H9 (cell line): ENCODE measurements around the gene TLE5. TPM values are rescaled to one million over a fixed set of nuclear protein-coding genes. Genes with fewer than 3 reads are reported as not detected.
A peak's percentile ranks its signal among the peaks of the same experiment; 100 is the strongest.

ENCODE experiments used
- DNase-seq: peaks from one replicate; pipeline ENCODE4 v3.0.0-alpha.2; 2017
- H2AFZ ChIP-seq: one replicate; pipeline ENCODE4 v1.6.1; 2013; ENCODE audit warnings: mild to moderate bottlenecking, low read length, control low read depth, moderate library complexity
- H2AK5ac ChIP-seq: 2 replicates; pipeline ENCODE4 v1.6.1; 2013; ENCODE audit warnings: low read length, control low read depth, mixed read lengths; ENCODE audit not compliant: insufficient read length
- H2BK120ac ChIP-seq: one replicate; pipeline ENCODE4 v1.6.1; 2013; ENCODE audit warnings: low read depth, mild to moderate bottlenecking, low read length, control low read depth, inconsistent platforms; ENCODE audit not compliant: poor library complexity, severe bottlenecking
- H2BK12ac ChIP-seq: 2 replicates; pipeline ENCODE4 v1.6.1; 2013; ENCODE audit warnings: low read length, control low read depth, mixed read lengths, low read depth; ENCODE audit not compliant: insufficient read length
- H2BK15ac ChIP-seq: 2 replicates; pipeline ENCODE4 v1.6.1; 2013; ENCODE audit warnings: low read depth, low read length, control low read depth
- H2BK20ac ChIP-seq: one replicate; pipeline ENCODE4 v1.6.1; 2013; ENCODE audit warnings: low read depth, mild to moderate bottlenecking, low read length, control low read depth, inconsistent platforms; ENCODE audit not compliant: poor library complexity, severe bottlenecking
- H2BK5ac ChIP-seq: 2 replicates; pipeline ENCODE4 v1.6.1; 2013; ENCODE audit warnings: low read length, control low read depth, mixed read lengths; ENCODE audit not compliant: insufficient read length
- H3K14ac ChIP-seq: 2 replicates; pipeline ENCODE4 v1.6.1; 2013; ENCODE audit warnings: low read length, control low read depth; ENCODE audit not compliant: insufficient read depth
- H3K18ac ChIP-seq: 2 replicates; pipeline ENCODE4 v1.6.1; 2013; ENCODE audit warnings: low read depth, mild to moderate bottlenecking, mixed read lengths, low read length, control low read depth; ENCODE audit not compliant: insufficient read length
- H3K23ac ChIP-seq: 2 replicates; pipeline ENCODE4 v1.6.1; 2013; ENCODE audit warnings: low read length, control low read depth, mixed read lengths, low read depth; ENCODE audit not compliant: insufficient read length
- H3K23me2 ChIP-seq: 2 replicates; pipeline ENCODE4 v1.6.1; 2013; ENCODE audit warnings: low read depth, mild to moderate bottlenecking, mixed read lengths, low read length, control low read depth; ENCODE audit not compliant: insufficient read length, poor library complexity, severe bottlenecking
- H3K27ac ChIP-seq: 2 replicates; pipeline ENCODE4 v1.5.1; 2013; ENCODE audit warnings: low read length, control low read depth, mixed read lengths, low read depth; ENCODE audit not compliant: insufficient read length
- H3K27me3 ChIP-seq: 2 replicates; pipeline ENCODE4 v1.6.1; 2013; ENCODE audit warnings: low read length, control low read depth, inconsistent platforms; ENCODE audit not compliant: insufficient read depth
- H3K4ac ChIP-seq: 2 replicates; pipeline ENCODE4 v1.6.1; 2013; ENCODE audit warnings: low read depth, mild to moderate bottlenecking, control low read depth, inconsistent platforms, low read length, moderate library complexity
- H3K4me1 ChIP-seq: 2 replicates; pipeline ENCODE4 v1.6.1; 2013; ENCODE audit warnings: low read length, control low read depth, inconsistent platforms; ENCODE audit not compliant: insufficient read depth
- H3K4me2 ChIP-seq: 2 replicates; pipeline ENCODE4 v1.6.1; 2013; ENCODE audit warnings: low read length, control low read depth, mixed read lengths; ENCODE audit not compliant: insufficient read length, insufficient read depth
- H3K56ac ChIP-seq: 2 replicates; pipeline ENCODE4 v1.6.1; 2013; ENCODE audit warnings: low read depth, mild to moderate bottlenecking, mixed read lengths, low read length, control low read depth; ENCODE audit not compliant: insufficient read length
- H3K79me1 ChIP-seq: 2 replicates; pipeline ENCODE4 v1.6.1; 2013; ENCODE audit warnings: low read depth, mild to moderate bottlenecking, moderate library complexity, low read length, control low read depth, inconsistent platforms; ENCODE audit not compliant: insufficient read depth, poor library complexity, severe bottlenecking
- H3K79me2 ChIP-seq: 2 replicates; pipeline ENCODE4 v1.6.1; 2013; ENCODE audit warnings: low read length, control low read depth, inconsistent platforms; ENCODE audit not compliant: insufficient read depth
- H3K9ac ChIP-seq: 2 replicates; pipeline ENCODE4 v1.6.1; 2013; ENCODE audit warnings: low read length, control low read depth, mixed read lengths; ENCODE audit not compliant: insufficient read length; ENCODE audit errors: extremely low read depth
- H3K9me3 ChIP-seq: one replicate; pipeline ENCODE4 v1.6.1; 2013; ENCODE audit warnings: low read depth, low read length, inconsistent platforms; ENCODE audit not compliant: control insufficient read depth
- H3T11ph ChIP-seq: one replicate; pipeline ENCODE4 v1.6.1; 2013; ENCODE audit warnings: mild to moderate bottlenecking, low read length, control low read depth, inconsistent platforms
- H4K20me1 ChIP-seq: one replicate; pipeline ENCODE4 v1.6.1; 2013; ENCODE audit not compliant: control insufficient read depth, insufficient read length, insufficient read depth
- H4K5ac ChIP-seq: 2 replicates; pipeline ENCODE4 v1.6.1; 2013; ENCODE audit warnings: low read depth, mild to moderate bottlenecking, mixed read lengths, low read length, control low read depth; ENCODE audit not compliant: insufficient read length
- H4K8ac ChIP-seq: replicated peaks from 2 replicates; pipeline ENCODE4 v1.6.1; 2013; ENCODE audit warnings: low read length, control low read depth, mixed read lengths, low read depth; ENCODE audit not compliant: insufficient read length
- H4K91ac ChIP-seq: 2 replicates; pipeline ENCODE4 v1.6.1; 2013; ENCODE audit warnings: low read depth, mild to moderate bottlenecking, moderate library complexity, mixed read lengths, low read length, control low read depth; ENCODE audit not compliant: insufficient read length
- H3K27ac Mint-ChIP-seq, 3 experiments: 2 replicates in 2 of 3; 3 replicates in 1 of 3; pipeline ENCODE4 v1.8.0; 2020 to 2021; ENCODE audit warnings: mixed read lengths in 3 of 3, mild to moderate bottlenecking in 1 of 3, moderate library complexity in 1 of 3
- H3K27me3 Mint-ChIP-seq: 2 replicates; pipeline ENCODE4 v1.8.0; 2021; ENCODE audit warnings: low read depth, mild to moderate bottlenecking, moderate library complexity, mixed read lengths
- H3K36me3 Mint-ChIP-seq, 3 experiments: 2 replicates in 2 of 3; 3 replicates in 1 of 3; pipeline ENCODE4 v1.8.0; 2020 to 2021; ENCODE audit warnings: low read depth in 3 of 3, mixed read lengths in 3 of 3; ENCODE audit not compliant: insufficient read depth in 1 of 3
- H3K4me1 Mint-ChIP-seq, 2 experiments: 2 replicates each; pipeline ENCODE4 v1.8.0; 2020; ENCODE audit warnings: mixed read lengths in 2 of 2
- H3K4me3 Mint-ChIP-seq, 2 experiments: 2 replicates in 1 of 2; 3 replicates in 1 of 2; pipeline ENCODE4 v1.8.0; 2020 to 2021; ENCODE audit warnings: mild to moderate bottlenecking in 2 of 2, mixed read lengths in 2 of 2, moderate library complexity in 1 of 2
- H3K9me3 Mint-ChIP-seq, 2 experiments: 2 replicates in 1 of 2; 3 replicates in 1 of 2; pipeline ENCODE4 v1.8.0; 2020; ENCODE audit warnings: mild to moderate bottlenecking in 2 of 2, mixed read lengths in 2 of 2, moderate library complexity in 1 of 2
- CTCF ChIP-seq: fragments of 200-600 bp; sonication (generic); conservative IDR thresholded peaks from 3 replicates; pipeline ENCODE4 v1.8.0; 2021; ENCODE audit warnings: antibody characterized with exemption, mild to moderate bottlenecking
- WGBS: extraction: QIAGEN DNeasy Blood & Tissue Kit; methylation state at CpG from one replicate; pipeline ENCODE4 v1.1.7; 2013; ENCODE audit warnings: missing lambda C conversion rate, low lambda C conversion rate, mixed read lengths; ENCODE audit not compliant: insufficient read length; ENCODE audit errors: extremely low coverage; 5-methylcytosine and 5-hydroxymethylcytosine counted together
- total RNA-seq: library from RNA; stranded (reverse); gene quantifications from 2 replicates; pipeline ENCODE4 v1.2.1, GENCODE V29; 2021

TLE5 gene
- total RNA-seq, 1 experiment from 2014 or later = 221 TPM

DNA sequence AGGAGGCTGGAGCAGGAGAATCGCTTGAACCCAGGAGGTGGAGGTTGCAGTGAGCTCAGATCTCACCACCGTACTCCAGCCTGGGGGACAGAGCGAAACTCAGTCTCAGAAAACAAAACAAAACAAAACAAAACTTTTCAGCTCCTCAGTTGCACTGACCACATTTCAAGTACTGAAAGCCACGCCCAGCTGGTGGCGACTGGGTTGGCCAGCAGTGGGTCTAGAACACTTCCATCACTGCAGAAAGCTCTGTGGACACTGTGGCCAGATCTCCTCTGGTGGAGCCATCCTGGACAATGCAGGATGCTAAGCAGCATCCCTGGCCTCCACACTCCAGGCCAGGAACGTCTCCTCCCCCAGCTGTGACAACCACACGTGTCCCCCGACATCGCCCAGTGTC lies 54.3 kb downstream of the TLE5 start:
- no peak overlapping the region for H3K27ac Mint-ChIP-seq
- no peaks in the 10 kb centered on the region for H4K20me1 ChIP-seq
- no peaks in the 10 kb centered on the region for H3K79me1 ChIP-seq
- no peaks in the 10 kb centered on the region for H3K36me3 Mint-ChIP-seq
- no peak overlapping the region for H2BK12ac ChIP-seq
- no peak for TF ChIP-seq CTCF
- 0 out of 2 replicates have a peak overlapping the region, but pooled peaks have one; percentile 19 for H2BK15ac ChIP-seq
- no peak overlapping the region for H3T11ph ChIP-seq
- no peak overlapping the region for H2BK120ac ChIP-seq
- no peak overlapping the region for H2BK20ac ChIP-seq
- WGBS = no CpG with 5 or more reads among the region's 9 CpGs
- no peaks in the 10 kb centered on the region for H3K9me3 ChIP-seq
- no peak overlapping the region for H3K27ac ChIP-seq
- no peak overlapping the region for H2BK5ac ChIP-seq
- DNase-seq = no peak
- H3K23ac ChIP-seq = no peak overlapping the region
- no peak overlapping the region for H3K14ac ChIP-seq
- H3K4me2 ChIP-seq = no peak overlapping the region
- H2AK5ac ChIP-seq = no peak overlapping the region
- H2AFZ ChIP-seq = no peak overlapping the region
- no peak overlapping the region for H4K8ac ChIP-seq
- H3K79me2 ChIP-seq = no peaks in the 10 kb centered on the region
- peaks cover 8% of the 10 kb centered on the region for H3K27me3 Mint-ChIP-seq
- H3K18ac ChIP-seq = no peak overlapping the region
- H3K4me1 Mint-ChIP-seq = peaks cover under 1 to 23% of the 10 kb centered on the region in 2 experiments; a peak in 2 of 4 replicates
- no peak overlapping the region for H3K4me3 Mint-ChIP-seq
- H3K4ac ChIP-seq = no peak overlapping the region
- H3K23me2 ChIP-seq = peaks cover 2% of the 10 kb centered on the region
- no peak overlapping the region for H3K56ac ChIP-seq
- H3K9me3 Mint-ChIP-seq = no peaks in the 10 kb centered on the region; a peak in 1 of 5 replicates
- H4K91ac ChIP-seq = no peak overlapping the region
- H3K27me3 ChIP-seq = no peaks in the 10 kb centered on the region
- H3K9ac ChIP-seq = no peak overlapping the region
- H4K5ac ChIP-seq = no peak overlapping the region
- no peaks in the 10 kb centered on the region for H3K4me1 ChIP-seq
